GM19467 (cell line): Measurements from ENCODE around the gene NCOA3.

Source experiments
- ATAC-seq: cut with Tn5 transposase; IDR thresholded peaks from one replicate; pipeline ENCODE4 v1.9.1; 2021; ENCODE audit warnings: mild to moderate bottlenecking, moderate library complexity; ENCODE audit not compliant: unreplicated experiment

Gene NCOA3

GRCh38 chr20:47623206-47623605 lies 121.5 kb downstream of the NCOA3 start:
- no peak for ATAC-seq

- ATAC-seq = no peak
These were observed 125.9 kb downstream of the NCOA3 start for GRCh38 chr20:47627540-47627939.

- ATAC-seq = no peak
These were observed 128.2 kb downstream of the NCOA3 start for GRCh38 chr20:47629907-47630306.

GRCh38 chr20:47631078-47631477 lies 129.4 kb downstream of the NCOA3 start:
- no peak for ATAC-seq

- no peak for ATAC-seq
These were observed 133.6 kb downstream of the NCOA3 start for GRCh38 chr20:47635256-47635655.

- ATAC-seq = no peak
These were observed 137.2 kb downstream of the NCOA3 start for GRCh38 chr20:47638851-47639250.

- ATAC-seq = no peak
These were observed 140.4 kb downstream of the NCOA3 start for GRCh38 chr20:47642118-47642517.

GRCh38 chr20:47642624-47643023 lies 140.9 kb downstream of the NCOA3 start:
- ATAC-seq = no peak

GRCh38 chr20:47645632-47646031 lies 143.9 kb downstream of the NCOA3 start:
- ATAC-seq = no peak

- ATAC-seq = no peak
These were observed 146.3 kb downstream of the NCOA3 start for GRCh38 chr20:47647994-47648393.

- ATAC-seq = no peak
These were observed 147.3 kb downstream of the NCOA3 start for GRCh38 chr20:47648943-47649342.

GRCh38 chr20:47652301-47652700 lies 150.6 kb downstream of the NCOA3 start:
- no peak for ATAC-seq

GRCh38 chr20:47652794-47653193 lies 151.1 kb downstream of the NCOA3 start:
- no peak for ATAC-seq

- no peak for ATAC-seq
These were observed 152.2 kb downstream of the NCOA3 start for GRCh38 chr20:47653869-47654268.

GRCh38 chr20:47654370-47654769 lies 152.7 kb downstream of the NCOA3 start:
- ATAC-seq = no peak

GRCh38 chr20:47655635-47656034 lies 153.9 kb downstream of the NCOA3 start:
- ATAC-seq = no peak

GRCh38 chr20:47656318-47656717 lies 154.6 kb downstream of the NCOA3 start:
- ATAC-seq = no peak

- no peak for ATAC-seq
These were observed 158.4 kb downstream of the NCOA3 start for GRCh38 chr20:47659904-47660601.

GRCh38 chr20:47660602-47660905 lies 158.9 kb downstream of the NCOA3 start:
- no peak for ATAC-seq

GRCh38 chr20:47660983-47661700 lies 159.5 kb downstream of the NCOA3 start:
- ATAC-seq = no peak

- ATAC-seq = no peak
These were observed 160.0 kb downstream of the NCOA3 start for GRCh38 chr20:47661714-47662113.

- ATAC-seq = no peak
These were observed 161.0 kb downstream of the NCOA3 start for GRCh38 chr20:47662483-47663353.
